Esophagus muscularis mucosa (tissue), 4 donors: Measurements from ENCODE around the gene PAF1.
A peak's percentile ranks its signal among the peaks of the same experiment; 100 is the strongest.

ENCODE experiments used
- EP300 ChIP-seq: sonication (generic); formaldehyde crosslinking; IDR thresholded peaks from one replicate; pipeline ENCODE4 v1.6.1; 2017; ENCODE audit warnings: antibody characterized with exemption
- POLR2AphosphoS5 ChIP-seq, 2 donors: sonication (generic); formaldehyde crosslinking; IDR thresholded peaks; one replicate each; pipeline ENCODE4 v1.6.1; 2017; ENCODE audit warnings: antibody characterized with exemption in 2 of 2
- TF ChIP-seq, protein P1 (sequence below), 3 experiments: fragments of 200-600 bp in 2 of 3; fragments of 450-650 bp in 1 of 3; sonication (generic) in 2 of 3; IDR thresholded peaks; one replicate each; pipeline ENCODE4 v1.5.1; 2017 to 2019; ENCODE audit warnings: antibody characterized with exemption in 3 of 3, mild to moderate bottlenecking in 2 of 3, moderate library complexity in 1 of 3

DNA sequence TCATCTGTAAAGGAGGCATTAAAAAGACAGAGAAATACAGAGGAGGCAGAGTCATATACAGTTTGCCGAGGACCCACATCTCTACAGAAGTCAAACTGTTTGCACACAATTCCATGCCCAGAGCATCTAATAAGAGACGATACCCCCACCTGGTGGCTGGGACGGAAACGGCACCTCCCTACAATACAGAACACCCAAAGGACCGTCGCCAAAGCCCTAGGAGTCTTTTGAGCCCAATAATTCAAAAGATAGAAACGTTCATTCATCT, 20.9 kb upstream of the PAF1 start:
- TF ChIP-seq, protein P1, sequence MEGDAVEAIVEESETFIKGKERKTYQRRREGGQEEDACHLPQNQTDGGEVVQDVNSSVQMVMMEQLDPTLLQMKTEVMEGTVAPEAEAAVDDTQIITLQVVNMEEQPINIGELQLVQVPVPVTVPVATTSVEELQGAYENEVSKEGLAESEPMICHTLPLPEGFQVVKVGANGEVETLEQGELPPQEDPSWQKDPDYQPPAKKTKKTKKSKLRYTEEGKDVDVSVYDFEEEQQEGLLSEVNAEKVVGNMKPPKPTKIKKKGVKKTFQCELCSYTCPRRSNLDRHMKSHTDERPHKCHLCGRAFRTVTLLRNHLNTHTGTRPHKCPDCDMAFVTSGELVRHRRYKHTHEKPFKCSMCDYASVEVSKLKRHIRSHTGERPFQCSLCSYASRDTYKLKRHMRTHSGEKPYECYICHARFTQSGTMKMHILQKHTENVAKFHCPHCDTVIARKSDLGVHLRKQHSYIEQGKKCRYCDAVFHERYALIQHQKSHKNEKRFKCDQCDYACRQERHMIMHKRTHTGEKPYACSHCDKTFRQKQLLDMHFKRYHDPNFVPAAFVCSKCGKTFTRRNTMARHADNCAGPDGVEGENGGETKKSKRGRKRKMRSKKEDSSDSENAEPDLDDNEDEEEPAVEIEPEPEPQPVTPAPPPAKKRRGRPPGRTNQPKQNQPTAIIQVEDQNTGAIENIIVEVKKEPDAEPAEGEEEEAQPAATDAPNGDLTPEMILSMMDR (IDR thresholded peaks at IDR 0.05) = peak; percentile 90 to 99 (median 95)
- TF ChIP-seq POLR2AphosphoS5 (IDR thresholded peaks at IDR 0.05) (no peak), EP300 (no peak)
